Loucy (cell line): ENCODE measurements around the gene ST7L.

Source experiments
- H2AFZ ChIP-seq: fragments of 200-600 bp; sonication (generic); 2 replicates; pipeline ENCODE4 v1.6.0; 2016; ENCODE audit warnings: antibody characterized with exemption, mild to moderate bottlenecking, low read length, moderate library complexity
- H3F3A ChIP-seq: fragments of 200-600 bp; 2 replicates; pipeline ENCODE4 v1.6.0; 2016; ENCODE audit warnings: antibody characterized with exemption, low read depth, mild to moderate bottlenecking
- H3K27me3 ChIP-seq: fragments of 200-600 bp; sonication (generic); 2 replicates; pipeline ENCODE4 v1.6.1; 2014; ENCODE audit warnings: low read length, mild to moderate bottlenecking; ENCODE audit not compliant: insufficient read depth, poor library complexity, severe bottlenecking
- H3K36me3 ChIP-seq: fragments of 200-600 bp; sonication (generic); 2 replicates; pipeline ENCODE4 v1.6.1; 2016; ENCODE audit warnings: low read length; ENCODE audit not compliant: insufficient read depth
- H3K4me1 ChIP-seq: fragments of 200-600 bp; sonication (generic); 2 replicates; pipeline ENCODE4 v1.5.1; 2014; ENCODE audit warnings: low read length, mild to moderate bottlenecking; ENCODE audit not compliant: insufficient read depth, poor library complexity, severe bottlenecking
- H3K4me2 ChIP-seq: fragments of 200-600 bp; sonication (generic); 2 replicates; pipeline ENCODE4 v1.6.0; 2014; ENCODE audit warnings: antibody characterized with exemption, low read length, low read depth, mild to moderate bottlenecking; ENCODE audit not compliant: poor library complexity, severe bottlenecking
- H3K4me3 ChIP-seq: fragments of 200-600 bp; sonication (generic); 2 replicates; pipeline ENCODE4 v1.5.1; 2014; ENCODE audit warnings: low read length, mild to moderate bottlenecking, mixed read lengths; ENCODE audit not compliant: poor library complexity, severe bottlenecking
- H3K79me2 ChIP-seq: fragments of 200-600 bp; sonication (generic); 2 replicates; pipeline ENCODE4 v1.6.1; 2014; ENCODE audit warnings: low read length; ENCODE audit not compliant: insufficient read depth
- H3K9ac ChIP-seq: fragments of 200-600 bp; sonication (generic); 2 replicates; pipeline ENCODE4 v1.6.0; 2014; ENCODE audit warnings: mild to moderate bottlenecking, low read depth, low read length, moderate library complexity; ENCODE audit not compliant: poor library complexity, severe bottlenecking
- H3K9me2 ChIP-seq: fragments of 200-600 bp; sonication (generic); replicated peaks from 2 replicates; pipeline ENCODE4 v1.6.1; 2016; ENCODE audit warnings: low read depth, low read length, mixed read lengths
- H3K9me3 ChIP-seq: fragments of 200-600 bp; sonication (generic); 2 replicates; pipeline ENCODE4 v1.6.1; 2014; ENCODE audit warnings: mild to moderate bottlenecking, antibody characterized with exemption, low read length, low read depth; ENCODE audit not compliant: insufficient read depth
- H4K20me1 ChIP-seq: fragments of 200-600 bp; sonication (generic); 2 replicates; pipeline ENCODE4 v1.6.0; 2014; ENCODE audit warnings: antibody characterized with exemption, low read length, mild to moderate bottlenecking; ENCODE audit not compliant: insufficient read depth, poor library complexity, severe bottlenecking
- EZH2phosphoT487 ChIP-seq: fragments of 200-600 bp; IDR thresholded peaks from 2 replicates; pipeline ENCODE4 v1.6.1; 2018; ENCODE audit warnings: antibody characterized with exemption, mild to moderate bottlenecking, moderate library complexity, borderline replicate concordance
- TF ChIP-seq, protein P1 (sequence below): fragments of 200-600 bp; sonication (generic); conservative IDR thresholded peaks from 2 replicates; pipeline ENCODE4 v1.5.1; 2014; ENCODE audit warnings: mild to moderate bottlenecking, antibody characterized with exemption, low read length

ST7L gene

DNA sequence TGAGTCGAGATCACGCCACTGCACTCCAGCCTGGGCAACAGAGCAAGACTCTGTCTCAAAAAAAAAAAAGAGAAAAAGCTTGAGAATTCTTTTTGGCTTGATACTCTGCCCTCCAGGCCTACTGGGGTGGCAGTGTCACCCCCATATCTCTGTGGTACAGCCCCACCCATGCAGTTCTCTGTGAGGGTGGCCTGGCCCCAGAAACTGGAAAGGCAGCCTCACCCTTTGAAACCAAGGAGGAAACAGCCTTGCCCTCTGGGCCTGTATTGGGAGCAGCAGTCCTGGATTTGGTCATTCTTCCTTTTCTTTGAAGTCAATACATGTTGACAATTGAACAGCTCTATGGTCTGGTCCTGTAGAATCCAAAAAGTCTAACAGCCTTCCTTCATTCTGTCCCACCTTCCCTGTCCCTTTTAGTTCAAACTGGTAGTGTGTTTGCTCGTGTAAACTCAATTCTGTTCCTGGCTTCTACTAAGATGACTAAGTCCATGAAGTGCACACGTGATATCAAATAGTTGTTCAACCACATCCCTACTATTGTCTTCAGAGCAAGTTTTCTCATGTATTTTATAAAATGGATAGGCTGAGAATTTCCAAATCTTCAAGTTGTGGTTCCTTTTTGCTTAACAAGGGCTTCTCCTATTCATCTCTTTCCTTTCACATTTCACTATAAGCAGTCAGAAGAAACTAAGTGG, 13.2 kb downstream of the ST7L start:
- Histone ChIP-seq H3K9ac (no peak overlapping the region), H3F3A (no peaks in the 10 kb centered on the region), H3K9me3 (no peaks in the 10 kb centered on the region), H2AFZ (no peak overlapping the region), H3K4me1 (no peaks in the 10 kb centered on the region), H3K27me3 (no peaks in the 10 kb centered on the region), H3K4me2 (no peak overlapping the region), H3K9me2 (no peaks in the 10 kb centered on the region), H3K36me3 (no peaks in the 10 kb centered on the region), H3K4me3 (no peak overlapping the region), H4K20me1 (no peaks in the 10 kb centered on the region), H3K79me2 (no peaks in the 10 kb centered on the region)
- TF ChIP-seq, protein P1, sequence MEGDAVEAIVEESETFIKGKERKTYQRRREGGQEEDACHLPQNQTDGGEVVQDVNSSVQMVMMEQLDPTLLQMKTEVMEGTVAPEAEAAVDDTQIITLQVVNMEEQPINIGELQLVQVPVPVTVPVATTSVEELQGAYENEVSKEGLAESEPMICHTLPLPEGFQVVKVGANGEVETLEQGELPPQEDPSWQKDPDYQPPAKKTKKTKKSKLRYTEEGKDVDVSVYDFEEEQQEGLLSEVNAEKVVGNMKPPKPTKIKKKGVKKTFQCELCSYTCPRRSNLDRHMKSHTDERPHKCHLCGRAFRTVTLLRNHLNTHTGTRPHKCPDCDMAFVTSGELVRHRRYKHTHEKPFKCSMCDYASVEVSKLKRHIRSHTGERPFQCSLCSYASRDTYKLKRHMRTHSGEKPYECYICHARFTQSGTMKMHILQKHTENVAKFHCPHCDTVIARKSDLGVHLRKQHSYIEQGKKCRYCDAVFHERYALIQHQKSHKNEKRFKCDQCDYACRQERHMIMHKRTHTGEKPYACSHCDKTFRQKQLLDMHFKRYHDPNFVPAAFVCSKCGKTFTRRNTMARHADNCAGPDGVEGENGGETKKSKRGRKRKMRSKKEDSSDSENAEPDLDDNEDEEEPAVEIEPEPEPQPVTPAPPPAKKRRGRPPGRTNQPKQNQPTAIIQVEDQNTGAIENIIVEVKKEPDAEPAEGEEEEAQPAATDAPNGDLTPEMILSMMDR, result no peak
- no peak for TF ChIP-seq EZH2phosphoT487

DNA sequence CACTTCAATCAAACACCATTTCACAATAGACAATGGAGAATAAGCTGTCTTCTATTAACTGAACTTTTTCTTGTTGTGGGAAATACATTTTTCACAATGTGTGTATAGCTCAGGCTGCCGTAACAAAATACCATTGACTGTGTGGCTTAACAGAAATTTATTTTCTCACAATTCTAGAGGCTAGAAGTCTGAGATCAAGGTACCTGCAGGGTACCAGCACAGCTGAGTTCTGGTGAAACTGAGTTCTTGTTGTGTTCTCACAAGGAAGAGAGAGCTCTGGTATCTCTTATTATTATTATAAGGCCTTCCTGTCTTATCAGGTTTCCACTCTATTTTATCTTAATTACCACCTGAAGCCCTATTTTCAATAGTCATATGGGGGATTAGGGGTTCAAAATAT, 15.4 kb downstream of the ST7L start:
- no peak overlapping the region for H2AFZ ChIP-seq
- no peaks in the 10 kb centered on the region for H3K4me1 ChIP-seq
- no peak overlapping the region for H3K4me3 ChIP-seq
- H3K79me2 ChIP-seq, result no peaks in the 10 kb centered on the region
- TF ChIP-seq EZH2phosphoT487, result no peak
- TF ChIP-seq, protein P1, result no peak
- H3K9ac ChIP-seq, result no peak overlapping the region
- H3K9me3 ChIP-seq, result no peaks in the 10 kb centered on the region
- no peaks in the 10 kb centered on the region for H3F3A ChIP-seq
- no peaks in the 10 kb centered on the region for H4K20me1 ChIP-seq
- H3K4me2 ChIP-seq, result no peak overlapping the region
- no peaks in the 10 kb centered on the region for H3K36me3 ChIP-seq
- no peaks in the 10 kb centered on the region for H3K9me2 ChIP-seq
- no peaks in the 10 kb centered on the region for H3K27me3 ChIP-seq

DNA sequence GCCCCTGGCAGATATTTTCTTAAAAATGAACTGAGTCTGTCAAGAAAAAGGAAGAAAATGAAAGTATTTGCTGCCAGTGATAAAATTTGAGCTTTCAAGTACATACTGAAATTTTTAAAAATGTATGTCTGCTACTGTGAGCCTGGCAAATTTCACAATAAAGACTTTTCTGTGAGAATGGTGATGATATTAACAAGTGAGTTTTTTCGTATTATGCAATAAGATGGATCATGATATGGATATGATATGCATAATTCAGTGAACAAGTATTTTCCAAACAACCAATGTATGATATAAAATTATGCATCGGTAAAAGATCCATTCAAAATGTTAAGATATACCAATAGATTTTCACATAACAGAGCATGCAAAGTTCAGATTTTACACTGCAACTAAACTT, 15.9 kb downstream of the ST7L start:
- TF ChIP-seq, protein P1, result no peak
- no peak for TF ChIP-seq EZH2phosphoT487
- Histone ChIP-seq H3K9me2 (no peaks in the 10 kb centered on the region), H3K4me1 (no peaks in the 10 kb centered on the region)

More for the DNA sequence above, 15.9 kb downstream of the ST7L start:
- Histone ChIP-seq H3K27me3 (no peaks in the 10 kb centered on the region), H3K9me3 (no peaks in the 10 kb centered on the region), H3K79me2 (no peaks in the 10 kb centered on the region), H3K9ac (no peak overlapping the region), H3K4me3 (no peak overlapping the region), H3F3A (no peaks in the 10 kb centered on the region), H4K20me1 (no peaks in the 10 kb centered on the region), H2AFZ (no peak overlapping the region), H3K36me3 (no peaks in the 10 kb centered on the region), H3K4me2 (no peak overlapping the region)
